Endothelial cell of umbilical vein (primary cell): ENCODE results near the gene UHMK1.

Experiments
- CTCF ChIP-seq, 2 donors: IDR thresholded peaks; 1 replicate in 1 of 2; 2 replicates in 1 of 2; pipeline ENCODE4 v1.5.1; 2011; ENCODE audit warnings: low read length in 2 of 2, mild to moderate bottlenecking in 2 of 2, moderate library complexity in 2 of 2, control low read depth in 1 of 2, inconsistent platforms in 1 of 2, low read depth in 1 of 2; ENCODE audit not compliant: insufficient read depth in 1 of 2; ENCODE audit errors: extremely low read depth in 1 of 2
- MAX ChIP-seq: IDR thresholded peaks from 2 replicates; pipeline ENCODE4 v1.6.1; 2011; ENCODE audit not compliant: insufficient read depth, insufficient read length
- POLR2A ChIP-seq: IDR thresholded peaks from 2 replicates; pipeline ENCODE4 v1.6.1; 2012; ENCODE audit warnings: low read depth, mild to moderate bottlenecking, control low read depth, low read length

GRCh38 chr1:162562470-162562828 is 64.8 kb downstream of the UHMK1 start:
- no peak for TF ChIP-seq POLR2A
- no peak for TF ChIP-seq MAX
- TF ChIP-seq CTCF (IDR thresholded peaks at IDR 0.05; ENCODE audit: extremely low read depth in 1 of 2, insufficient read depth in 1 of 2, low read depth in 1 of 2, low read length in 2 of 2) = no peak
